Measurements from ENCODE around the gene ID1. TPM values are rescaled to one million over a fixed set of nuclear protein-coding genes. Genes with fewer than 3 reads are reported as not detected.

The ID1 gene
- total and polyA plus RNA-seq, 2 of the 13 experiments (the other 11 are each of a cell fraction or from before 2014, with no cell fraction given) = 320 to 419 TPM

- TF ChIP-seq, protein P1, sequence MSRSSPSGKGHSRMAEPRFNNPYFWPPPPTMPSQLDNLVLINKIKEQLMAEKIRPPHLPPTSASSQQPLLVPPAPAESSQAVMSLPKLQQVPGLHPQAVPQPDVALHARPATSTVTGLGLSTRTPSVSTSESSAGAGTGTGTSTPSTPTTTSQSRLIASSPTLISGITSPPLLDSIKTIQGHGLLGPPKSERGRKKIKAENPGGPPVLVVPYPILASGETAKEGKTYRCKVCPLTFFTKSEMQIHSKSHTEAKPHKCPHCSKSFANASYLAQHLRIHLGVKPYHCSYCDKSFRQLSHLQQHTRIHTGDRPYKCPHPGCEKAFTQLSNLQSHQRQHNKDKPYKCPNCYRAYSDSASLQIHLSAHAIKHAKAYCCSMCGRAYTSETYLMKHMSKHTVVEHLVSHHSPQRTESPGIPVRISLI (CRISPR knock-in tag; IDR thresholded peaks at IDR 0.05; ENCODE audit: borderline replicate concordance) = peak; percentile 51; the same call in 1 of the 2 replicates
- peak; percentile 56 for TF ChIP-seq CBFB (CRISPR knock-in tag; IDR thresholded peaks at IDR 0.05)
- TF ChIP-seq PPARG (CRISPR knock-in tag; conservative IDR thresholded peaks at IDR 0.05) = peak; percentile 27
- TF ChIP-seq JUN (CRISPR knock-in tag; IDR thresholded peaks at IDR 0.05) = 0 out of 2 replicates have a peak, but pooled peaks have one; percentile 37
- TF ChIP-seq HBP1 (CRISPR knock-in tag; IDR thresholded peaks at IDR 0.05; ENCODE audit: low read depth) = no peak
- no peak for TF ChIP-seq ZNF263 (CRISPR knock-in tag; IDR thresholded peaks at IDR 0.05)
- TF ChIP-seq ZNF614 (CRISPR knock-in tag; IDR thresholded peaks at IDR 0.05; ENCODE audit: borderline replicate concordance) = peak; percentile 22; the same call in 1 of the 2 replicates
- TF ChIP-seq, protein P2, sequence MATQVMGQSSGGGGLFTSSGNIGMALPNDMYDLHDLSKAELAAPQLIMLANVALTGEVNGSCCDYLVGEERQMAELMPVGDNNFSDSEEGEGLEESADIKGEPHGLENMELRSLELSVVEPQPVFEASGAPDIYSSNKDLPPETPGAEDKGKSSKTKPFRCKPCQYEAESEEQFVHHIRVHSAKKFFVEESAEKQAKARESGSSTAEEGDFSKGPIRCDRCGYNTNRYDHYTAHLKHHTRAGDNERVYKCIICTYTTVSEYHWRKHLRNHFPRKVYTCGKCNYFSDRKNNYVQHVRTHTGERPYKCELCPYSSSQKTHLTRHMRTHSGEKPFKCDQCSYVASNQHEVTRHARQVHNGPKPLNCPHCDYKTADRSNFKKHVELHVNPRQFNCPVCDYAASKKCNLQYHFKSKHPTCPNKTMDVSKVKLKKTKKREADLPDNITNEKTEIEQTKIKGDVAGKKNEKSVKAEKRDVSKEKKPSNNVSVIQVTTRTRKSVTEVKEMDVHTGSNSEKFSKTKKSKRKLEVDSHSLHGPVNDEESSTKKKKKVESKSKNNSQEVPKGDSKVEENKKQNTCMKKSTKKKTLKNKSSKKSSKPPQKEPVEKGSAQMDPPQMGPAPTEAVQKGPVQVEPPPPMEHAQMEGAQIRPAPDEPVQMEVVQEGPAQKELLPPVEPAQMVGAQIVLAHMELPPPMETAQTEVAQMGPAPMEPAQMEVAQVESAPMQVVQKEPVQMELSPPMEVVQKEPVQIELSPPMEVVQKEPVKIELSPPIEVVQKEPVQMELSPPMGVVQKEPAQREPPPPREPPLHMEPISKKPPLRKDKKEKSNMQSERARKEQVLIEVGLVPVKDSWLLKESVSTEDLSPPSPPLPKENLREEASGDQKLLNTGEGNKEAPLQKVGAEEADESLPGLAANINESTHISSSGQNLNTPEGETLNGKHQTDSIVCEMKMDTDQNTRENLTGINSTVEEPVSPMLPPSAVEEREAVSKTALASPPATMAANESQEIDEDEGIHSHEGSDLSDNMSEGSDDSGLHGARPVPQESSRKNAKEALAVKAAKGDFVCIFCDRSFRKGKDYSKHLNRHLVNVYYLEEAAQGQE (IDR thresholded peaks at IDR 0.05; ENCODE audit: borderline replicate concordance in 1 of 2, low read depth in 1 of 2, low read length in 2 of 2) = peak in 1 of 2 experiments; percentile 37; a peak in 2 of 4 replicates
- TF ChIP-seq SNAI1 (CRISPR knock-in tag; IDR thresholded peaks at IDR 0.05; ENCODE audit: borderline replicate concordance) = peak; percentile 94
- no peak for TF ChIP-seq ZNF766 (CRISPR knock-in tag; IDR thresholded peaks at IDR 0.05; ENCODE audit: borderline replicate concordance)
- peak; percentile 73; the same call in 1 of the 2 replicates for TF ChIP-seq ZMAT3 (CRISPR knock-in tag; conservative IDR thresholded peaks at IDR 0.05)
- peak; percentile 71 for TF ChIP-seq ZNF446 (CRISPR knock-in tag; IDR thresholded peaks at IDR 0.05)
- TF ChIP-seq, protein P3, sequence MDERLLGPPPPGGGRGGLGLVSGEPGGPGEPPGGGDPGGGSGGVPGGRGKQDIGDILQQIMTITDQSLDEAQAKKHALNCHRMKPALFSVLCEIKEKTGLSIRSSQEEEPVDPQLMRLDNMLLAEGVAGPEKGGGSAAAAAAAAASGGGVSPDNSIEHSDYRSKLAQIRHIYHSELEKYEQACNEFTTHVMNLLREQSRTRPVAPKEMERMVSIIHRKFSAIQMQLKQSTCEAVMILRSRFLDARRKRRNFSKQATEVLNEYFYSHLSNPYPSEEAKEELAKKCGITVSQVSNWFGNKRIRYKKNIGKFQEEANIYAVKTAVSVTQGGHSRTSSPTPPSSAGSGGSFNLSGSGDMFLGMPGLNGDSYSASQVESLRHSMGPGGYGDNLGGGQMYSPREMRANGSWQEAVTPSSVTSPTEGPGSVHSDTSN (CRISPR knock-in tag; IDR thresholded peaks at IDR 0.05) = no peak
- TF ChIP-seq, protein P4, sequence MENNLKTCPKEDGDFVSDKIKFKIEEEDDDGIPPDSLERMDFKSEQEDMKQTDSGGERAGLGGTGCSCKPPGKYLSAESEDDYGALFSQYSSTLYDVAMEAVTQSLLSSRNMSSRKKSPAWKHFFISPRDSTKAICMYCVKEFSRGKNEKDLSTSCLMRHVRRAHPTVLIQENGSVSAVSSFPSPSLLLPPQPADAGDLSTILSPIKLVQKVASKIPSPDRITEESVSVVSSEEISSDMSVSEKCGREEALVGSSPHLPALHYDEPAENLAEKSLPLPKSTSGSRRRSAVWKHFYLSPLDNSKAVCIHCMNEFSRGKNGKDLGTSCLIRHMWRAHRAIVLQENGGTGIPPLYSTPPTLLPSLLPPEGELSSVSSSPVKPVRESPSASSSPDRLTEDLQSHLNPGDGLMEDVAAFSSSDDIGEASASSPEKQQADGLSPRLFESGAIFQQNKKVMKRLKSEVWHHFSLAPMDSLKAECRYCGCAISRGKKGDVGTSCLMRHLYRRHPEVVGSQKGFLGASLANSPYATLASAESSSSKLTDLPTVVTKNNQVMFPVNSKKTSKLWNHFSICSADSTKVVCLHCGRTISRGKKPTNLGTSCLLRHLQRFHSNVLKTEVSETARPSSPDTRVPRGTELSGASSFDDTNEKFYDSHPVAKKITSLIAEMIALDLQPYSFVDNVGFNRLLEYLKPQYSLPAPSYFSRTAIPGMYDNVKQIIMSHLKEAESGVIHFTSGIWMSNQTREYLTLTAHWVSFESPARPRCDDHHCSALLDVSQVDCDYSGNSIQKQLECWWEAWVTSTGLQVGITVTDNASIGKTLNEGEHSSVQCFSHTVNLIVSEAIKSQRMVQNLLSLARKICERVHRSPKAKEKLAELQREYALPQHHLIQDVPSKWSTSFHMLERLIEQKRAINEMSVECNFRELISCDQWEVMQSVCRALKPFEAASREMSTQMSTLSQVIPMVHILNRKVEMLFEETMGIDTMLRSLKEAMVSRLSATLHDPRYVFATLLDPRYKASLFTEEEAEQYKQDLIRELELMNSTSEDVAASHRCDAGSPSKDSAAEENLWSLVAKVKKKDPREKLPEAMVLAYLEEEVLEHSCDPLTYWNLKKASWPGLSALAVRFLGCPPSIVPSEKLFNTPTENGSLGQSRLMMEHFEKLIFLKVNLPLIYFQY (CRISPR knock-in tag; IDR thresholded peaks at IDR 0.05; ENCODE audit: borderline replicate concordance) = no peak
These were observed 1.9 kb downstream of the ID1 start (continued) for GRCh38 chr20:31606804-31607639.

All from HepG2 (cell line).